Fibroblast of skin of left biceps (primary cell): ENCODE measurements around the gene LRFN2.
A peak's percentile ranks its signal among the peaks of the same experiment; 100 is the strongest.

Experiments
- DNase-seq, 2 experiments: peaks; one replicate each; pipeline ENCODE4 v3.0.0-alpha.2; 2013; ENCODE audit warnings: low read depth in 2 of 2

LRFN2 gene

DNA sequence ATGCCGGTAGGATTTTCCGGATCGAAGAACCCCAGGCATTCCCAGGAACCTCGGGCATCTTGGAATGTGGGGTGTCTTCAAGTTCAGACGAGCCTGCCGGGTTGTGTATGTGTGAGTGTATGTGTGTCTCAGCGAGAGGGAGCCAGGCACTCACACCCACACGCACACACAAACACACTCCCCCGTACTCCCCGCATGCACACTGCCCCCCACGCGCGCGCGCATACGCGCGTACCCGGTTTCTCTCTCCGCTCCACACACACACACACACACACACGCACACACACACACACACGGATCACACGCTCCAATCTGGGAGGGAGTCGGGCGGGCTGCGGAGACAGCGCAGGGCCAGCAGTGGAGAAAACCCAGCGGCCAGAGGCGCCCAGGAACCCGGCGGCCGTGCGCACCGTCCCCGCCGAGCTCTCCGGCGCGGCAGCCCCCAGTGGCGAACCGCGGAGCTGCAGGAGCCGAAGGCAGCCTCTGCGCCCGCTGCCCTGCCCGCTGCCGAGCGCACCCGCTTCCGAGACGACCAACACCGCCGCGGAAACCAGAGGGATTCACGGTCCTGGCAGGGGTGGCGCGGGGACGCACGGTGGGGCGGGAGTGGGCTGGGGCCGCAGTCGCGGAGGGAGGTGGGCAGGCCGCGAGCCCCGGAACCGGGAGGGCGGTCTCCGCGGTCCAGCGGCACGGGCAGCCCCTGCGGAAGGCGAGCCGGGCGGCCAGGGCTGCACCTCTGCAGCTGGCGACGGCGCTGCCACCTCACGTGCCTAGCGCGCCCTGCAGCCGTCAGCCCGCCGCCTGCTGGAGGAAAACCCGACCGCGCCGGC, at the start of gene LRFN2:
Gene LRFN2, minus strand, starts transcription at position 125 of the 830 bp plus-strand sequence.
- DNase-seq, result peak; percentile 6 to 20

DNA sequence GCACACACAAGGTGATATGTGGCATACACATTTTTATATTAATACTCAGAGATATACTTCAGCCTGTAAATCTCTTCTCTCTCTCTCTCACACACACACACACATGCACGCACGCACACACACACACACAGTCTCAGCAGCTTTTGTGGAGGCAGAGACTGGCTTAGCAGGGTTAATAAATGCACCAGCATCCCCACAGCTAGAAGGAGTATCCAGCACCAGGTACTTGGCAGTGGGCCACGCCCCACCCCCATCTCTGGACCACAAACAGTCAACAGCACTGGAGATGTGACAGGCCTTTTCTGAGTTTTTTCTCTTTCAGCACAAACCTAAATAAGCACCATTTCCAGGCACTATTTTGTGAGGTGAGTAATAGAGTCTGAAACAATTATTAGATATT, 47.3 kb upstream of the LRFN2 start:
- no peak for DNase-seq

DNA sequence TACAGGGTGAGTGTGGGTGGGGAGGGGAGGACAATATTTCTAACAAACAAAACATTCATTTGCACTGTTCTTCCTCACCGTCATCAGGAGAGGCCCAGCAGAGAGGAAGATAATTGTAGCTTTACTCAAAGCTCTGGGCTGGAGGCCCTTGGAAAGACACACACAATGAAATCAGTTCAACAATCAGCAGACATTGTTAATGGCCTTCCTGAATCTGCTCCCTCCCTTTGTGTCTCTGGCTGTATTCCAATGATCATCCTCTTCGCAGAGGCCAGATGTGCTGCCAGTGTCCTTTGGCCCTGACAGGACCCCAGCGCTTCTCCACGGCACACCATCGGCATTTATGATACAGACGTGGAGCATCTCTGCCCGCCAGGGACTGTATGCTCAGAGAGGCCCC, 44.6 kb upstream of the LRFN2 start:
- no peak for DNase-seq

DNA sequence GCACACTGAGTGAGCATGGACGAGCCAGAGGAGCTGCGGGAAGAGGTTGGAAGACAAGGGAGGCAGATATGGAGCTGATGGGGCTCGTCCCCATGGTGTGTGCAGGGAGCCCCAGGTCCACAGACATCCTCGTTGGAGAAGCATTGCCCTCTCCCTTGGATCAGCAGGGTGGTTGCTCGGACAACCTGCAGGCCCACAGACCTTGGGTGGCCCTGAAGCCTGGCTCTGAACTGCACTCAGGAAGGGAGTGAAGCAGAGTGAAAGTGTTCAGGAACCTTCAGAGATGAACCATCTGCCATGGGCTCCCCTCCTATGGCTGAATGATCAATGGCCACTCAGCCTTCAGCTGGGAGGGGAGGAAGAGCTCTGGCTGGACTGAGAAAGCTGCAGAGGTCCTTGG, 43.3 kb upstream of the LRFN2 start:
- no peak for DNase-seq

GRCh38 chr6:40630051-40630450, 42.9 kb upstream of the LRFN2 start:
- DNase-seq, result no peak

GRCh38 chr6:40629463-40629862, 42.3 kb upstream of the LRFN2 start:
- no peak for DNase-seq

GRCh38 chr6:40627316-40627715, 40.2 kb upstream of the LRFN2 start:
- no peak for DNase-seq

- no peak for DNase-seq
Observed at GRCh38 chr6:40626886-40627285, 39.7 kb upstream of the LRFN2 start.

DNA sequence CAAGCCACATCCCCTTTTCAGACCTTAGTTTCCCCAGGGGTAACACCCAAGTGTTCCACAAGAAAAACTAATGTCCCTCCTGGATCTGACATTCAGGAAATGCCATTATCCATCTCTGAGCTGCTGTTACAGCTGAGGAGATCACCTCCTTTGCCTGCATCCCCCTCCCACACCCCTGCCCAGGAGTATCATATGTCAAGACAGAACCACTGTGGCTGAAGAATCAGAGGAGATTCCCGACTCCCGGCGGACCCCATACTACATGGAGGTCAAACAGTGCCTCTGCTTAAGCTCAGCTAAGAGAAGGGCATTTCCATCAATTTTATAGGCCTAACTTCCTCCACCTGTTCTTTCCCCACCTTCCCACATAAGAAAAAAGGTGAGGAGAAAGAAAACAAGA, 36.8 kb upstream of the LRFN2 start:
- DNase-seq, result no peak

- DNase-seq, result no peak
Observed at GRCh38 chr6:40623178-40623577, 36.0 kb upstream of the LRFN2 start.

- no peak for DNase-seq
Observed at GRCh38 chr6:40620574-40621240, 33.5 kb upstream of the LRFN2 start.

DNA sequence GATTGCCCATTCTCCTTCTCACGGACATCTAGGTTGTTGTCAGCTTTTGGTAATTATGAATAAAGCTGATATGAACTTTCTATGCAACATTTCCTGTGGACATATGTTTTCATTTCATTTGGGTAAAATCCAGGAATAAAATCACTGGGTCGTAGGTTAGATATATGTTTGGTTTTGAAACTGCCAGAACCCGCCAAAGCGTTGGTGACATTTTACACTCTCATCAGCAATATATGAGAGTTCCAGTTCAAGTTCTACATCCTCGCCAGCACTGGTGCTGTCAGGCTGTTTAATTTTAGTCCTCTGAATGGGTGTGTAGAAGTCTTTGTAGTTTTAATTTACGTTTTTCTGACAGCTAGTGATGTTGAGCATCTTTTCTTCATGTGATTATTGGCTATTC, 27.5 kb upstream of the LRFN2 start:
- no peak for DNase-seq

DNA sequence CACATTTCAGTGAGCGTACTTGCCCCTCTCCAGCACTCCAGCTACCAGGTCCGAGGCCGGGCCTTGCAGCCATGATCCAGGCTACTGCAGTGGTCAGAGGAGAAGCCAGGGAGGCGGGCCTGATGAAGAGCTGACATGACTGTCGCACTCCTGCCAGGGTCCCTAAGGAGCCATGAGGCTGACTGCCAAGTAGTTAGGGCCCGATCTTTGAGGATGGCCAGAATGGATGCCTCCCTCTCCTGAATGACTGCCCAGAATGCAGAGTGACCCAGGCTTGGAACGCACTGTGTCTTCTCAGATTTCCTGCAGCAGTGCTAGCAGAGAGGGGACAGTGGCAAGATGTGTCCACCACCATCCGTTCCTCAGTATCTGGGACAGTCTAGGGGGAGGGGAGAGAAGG, 24.7 kb upstream of the LRFN2 start:
- no peak for DNase-seq

GRCh38 chr6:40611434-40611833, 24.3 kb upstream of the LRFN2 start:
- DNase-seq, result no peak

- DNase-seq, result no peak
Observed at GRCh38 chr6:40610229-40610628, 23.1 kb upstream of the LRFN2 start.

- no peak for DNase-seq
Observed at GRCh38 chr6:40606981-40607380, 19.8 kb upstream of the LRFN2 start.

- no peak for DNase-seq
Observed at GRCh38 chr6:40606526-40606925, 19.4 kb upstream of the LRFN2 start.

- DNase-seq, result no peak
Observed at GRCh38 chr6:40604082-40604481, 16.9 kb upstream of the LRFN2 start.

DNA sequence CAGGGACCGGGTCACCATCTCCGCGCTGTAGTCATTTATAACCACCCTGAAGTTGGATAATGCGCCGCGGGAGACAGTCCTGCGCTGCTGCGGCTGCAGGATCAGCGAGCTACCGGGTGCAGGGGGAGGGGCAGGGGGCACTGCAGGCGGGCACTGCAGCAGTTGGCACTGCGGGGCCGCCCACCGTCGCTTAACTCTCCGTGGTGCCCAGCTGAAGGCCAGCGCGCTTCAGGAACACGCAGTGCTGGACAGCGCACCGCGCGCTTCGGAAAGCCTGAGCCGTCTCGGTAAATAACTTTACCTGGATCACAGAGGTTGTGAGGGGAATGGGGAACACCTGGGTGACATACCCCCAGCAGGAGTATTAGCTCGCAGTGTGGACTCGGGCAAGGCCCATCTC, 12.4 kb upstream of the LRFN2 start:
- DNase-seq, result no peak

- no peak for DNase-seq
Observed at GRCh38 chr6:40598516-40598915, 11.4 kb upstream of the LRFN2 start.

- no peak for DNase-seq
Observed at GRCh38 chr6:40597301-40597700, 10.1 kb upstream of the LRFN2 start.

GRCh38 chr6:40588480-40588879, 1.3 kb upstream of the LRFN2 start:
- no peak for DNase-seq

- no peak for DNase-seq
Observed at GRCh38 chr6:40588070-40588384, 863 bp upstream of the LRFN2 start.
